Lower lobe of right lung (tissue), 2 donors: ENCODE measurements around the gene USP40. TPM values are rescaled to one million over a fixed set of nuclear protein-coding genes. Genes with fewer than 3 reads are reported as not detected.
A peak's percentile ranks its signal among the peaks of the same experiment; 100 is the strongest.

Source experiments
- ATAC-seq, 2 donors: fragments of 200-7000 bp; cut with Tn5 transposase; one replicate each; pipeline ENCODE4 v1.9.1; 2020 to 2022; ENCODE audit warnings: mild to moderate bottlenecking in 2 of 2, moderate library complexity in 2 of 2
- DNase-seq: peaks from one replicate; pipeline ENCODE4 v3.0.0-alpha.2; 2020
- H3K27ac ChIP-seq: fragments of 200-600 bp; one replicate; pipeline ENCODE4 v1.8.0; 2022
- H3K27me3 ChIP-seq: fragments of 200-600 bp; one replicate; pipeline ENCODE4 v1.8.0; 2022; ENCODE audit warnings: low read depth
- H3K36me3 ChIP-seq: fragments of 200-600 bp; one replicate; pipeline ENCODE4 v1.8.0; 2022; ENCODE audit warnings: mild to moderate bottlenecking
- H3K4me1 ChIP-seq: fragments of 200-600 bp; one replicate; pipeline ENCODE4 v1.8.0; 2022
- H3K4me3 ChIP-seq: fragments of 200-600 bp; one replicate; pipeline ENCODE4 v1.8.0; 2022; ENCODE audit warnings: mild to moderate bottlenecking
- H3K9me3 ChIP-seq: fragments of 200-600 bp; one replicate; pipeline ENCODE4 v1.8.0; 2022
- CTCF ChIP-seq: fragments of 200-600 bp; IDR thresholded peaks from one replicate; pipeline ENCODE4 v1.8.0; 2022; ENCODE audit warnings: antibody characterized with exemption, mild to moderate bottlenecking
- intact Hi-C: fragments of 100-400 bp; cut with DNase I; formaldehyde crosslinking; loops from one replicate; pipeline ENCODE4 v1.11.0; 2022
- total RNA-seq: library from RNA; stranded (reverse); fragmentation: NEBNext Ultra II Directional; extraction: Animal tissue kit (Norgen Biotek cat#: 25700); gene quantifications from one replicate; pipeline ENCODE4 v1.2.1, GENCODE V29; 2021
- donor health status: DM: no; HTN: yes; CAD: no; lungs with severe emphysema.

USP40 gene
- total RNA-seq, 1 donor from 2014 or later, result 45.4 TPM

- ATAC-seq (no peak), DNase-seq (no peak)
- H3K9me3 ChIP-seq, result no peaks in the 10 kb centered on the region
- H3K27ac ChIP-seq, result no peak overlapping the region
- intact Hi-C loops, result no loop called here
- no peak overlapping the region for H3K4me3 ChIP-seq
- H3K36me3 ChIP-seq, result peaks cover 9% of the 10 kb centered on the region
- no peaks in the 10 kb centered on the region for H3K27me3 ChIP-seq
- TF ChIP-seq CTCF, result no peak
- no peaks in the 10 kb centered on the region for H3K4me1 ChIP-seq
Measured at GRCh38 chr2:233430081-233430480, 136.5 kb downstream of the USP40 start.

DNA sequence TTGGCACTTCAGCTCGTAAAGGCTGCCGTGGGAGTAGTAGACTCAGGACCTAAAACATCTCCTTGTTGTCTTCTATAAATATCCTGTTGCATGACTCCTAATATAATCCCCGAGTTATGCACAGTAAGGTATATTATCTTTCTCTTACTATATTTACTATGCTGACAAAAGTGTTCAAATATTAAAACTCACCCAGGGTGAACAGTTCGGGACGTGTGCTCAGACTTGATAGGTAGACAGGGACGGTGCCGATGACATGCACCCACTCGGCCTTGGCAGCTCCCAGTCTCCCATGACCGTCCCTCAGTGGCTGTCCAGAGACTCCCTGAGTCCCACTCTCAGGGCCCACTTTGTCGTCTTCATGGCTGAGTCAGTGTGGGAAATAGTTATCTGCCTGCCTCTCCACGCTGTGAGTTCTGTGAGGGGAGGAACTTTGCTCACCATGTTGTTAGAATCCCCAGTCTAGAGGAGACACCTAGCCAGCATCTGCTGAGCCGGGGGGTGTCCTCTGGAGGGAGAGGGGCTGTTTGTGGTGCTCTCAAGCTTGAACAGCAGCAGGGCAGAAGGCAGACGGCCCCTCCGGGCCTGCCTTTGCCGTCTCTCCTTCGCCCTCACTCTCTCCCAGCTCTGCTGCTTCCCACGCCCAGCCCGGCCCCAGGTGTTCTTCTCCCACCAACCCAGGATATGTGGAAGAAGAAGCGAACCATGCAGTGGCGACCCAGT, 137.2 kb downstream of the USP40 start:
- intact Hi-C loops, result no loop called here

GRCh38 chr2:233428438-233428837, 138.1 kb downstream of the USP40 start:
- TF ChIP-seq CTCF, result no peak
- DNase-seq, result no peak
- H3K27me3 ChIP-seq, result no peaks in the 10 kb centered on the region
- H3K4me1 ChIP-seq, result no peaks in the 10 kb centered on the region
- no peak for ATAC-seq
- H3K27ac ChIP-seq, result no peak overlapping the region
- no peaks in the 10 kb centered on the region for H3K9me3 ChIP-seq
- no peak overlapping the region for H3K4me3 ChIP-seq
- no peaks in the 10 kb centered on the region for H3K36me3 ChIP-seq
- intact Hi-C loops, result no loop called here

More for the DNA sequence above, 137.2 kb downstream of the USP40 start:
- no peaks in the 10 kb centered on the region for H3K9me3 ChIP-seq
- no peak overlapping the region for H3K27ac ChIP-seq
- H3K4me3 ChIP-seq, result no peak overlapping the region
- ATAC-seq, result peak in 1 of 2 donors; percentile 10
- no peak for DNase-seq
- no peaks in the 10 kb centered on the region for H3K4me1 ChIP-seq
- no peak for TF ChIP-seq CTCF
- H3K27me3 ChIP-seq, result no peaks in the 10 kb centered on the region
- H3K36me3 ChIP-seq, result peaks cover 1% of the 10 kb centered on the region

DNA sequence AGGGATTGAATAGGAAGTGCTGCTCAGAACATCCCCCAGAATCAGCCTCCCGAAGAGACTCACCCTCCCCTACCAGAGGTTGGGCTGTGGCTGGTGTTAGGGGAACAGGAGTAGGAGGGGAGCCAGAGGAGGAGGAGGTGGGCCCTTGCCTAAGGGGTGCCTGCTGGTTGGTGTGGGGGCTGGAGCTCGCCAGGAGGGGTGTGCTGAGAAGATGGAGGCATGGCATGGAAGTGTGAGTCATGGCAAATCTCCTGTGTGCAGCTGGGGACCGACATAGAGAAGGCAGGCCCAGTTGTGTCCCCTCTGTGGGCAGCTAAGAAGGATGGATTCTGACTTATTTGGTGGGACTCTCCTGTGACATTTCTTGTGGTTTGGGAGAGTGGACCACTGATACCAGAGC, 138.6 kb downstream of the USP40 start:
- intact Hi-C loops, result no loop called here
- Histone ChIP-seq H3K4me3 (no peak overlapping the region), H3K27ac (no peak overlapping the region), H3K4me1 (no peaks in the 10 kb centered on the region), H3K36me3 (no peaks in the 10 kb centered on the region), H3K9me3 (no peaks in the 10 kb centered on the region), H3K27me3 (no peaks in the 10 kb centered on the region)
- ATAC-seq (no peak), DNase-seq (no peak)
- no peak for TF ChIP-seq CTCF

DNA sequence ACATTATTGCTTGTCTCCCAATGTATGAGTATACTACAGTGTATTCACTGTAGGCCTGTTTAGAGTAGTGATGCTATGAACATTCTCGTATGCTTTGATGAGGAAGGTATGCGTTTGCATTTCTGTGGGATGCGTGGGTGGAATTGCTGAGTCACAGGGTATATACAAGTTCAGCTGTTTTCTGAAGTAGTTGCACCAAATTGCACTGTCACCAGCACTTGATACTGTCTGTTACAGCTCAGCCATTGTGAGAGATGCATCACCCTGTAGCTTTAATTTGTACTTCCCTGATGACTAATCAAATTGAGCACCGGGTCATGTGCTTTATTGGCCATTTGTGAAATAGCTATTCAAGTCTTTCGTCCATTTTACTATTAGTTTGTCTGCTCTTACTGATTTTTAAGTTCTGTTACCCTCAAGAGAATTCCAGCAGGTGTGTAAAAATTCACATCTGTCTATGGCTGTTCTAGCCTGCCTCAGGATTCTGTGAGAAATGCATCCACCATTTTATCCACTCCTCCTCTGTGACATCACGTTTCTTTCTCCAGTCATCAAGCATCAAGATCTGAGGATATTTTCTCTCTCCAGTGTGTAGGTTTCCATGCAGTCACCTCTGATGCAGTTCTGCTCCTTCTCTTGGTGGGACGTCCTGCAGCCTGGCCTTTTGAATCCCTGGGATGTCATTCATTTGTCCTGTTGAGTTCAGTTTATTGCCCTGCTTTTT, 139.8 kb downstream of the USP40 start:
- H3K9me3 ChIP-seq, result no peaks in the 10 kb centered on the region
- H3K4me3 ChIP-seq, result no peak overlapping the region
- H3K27ac ChIP-seq, result no peak overlapping the region
- DNase-seq, result no peak
- H3K4me1 ChIP-seq, result peaks cover 3% of the 10 kb centered on the region
- no peak for TF ChIP-seq CTCF
- intact Hi-C loops, result no loop called here
- no peaks in the 10 kb centered on the region for H3K27me3 ChIP-seq
- no peak for ATAC-seq
- no peaks in the 10 kb centered on the region for H3K36me3 ChIP-seq

Other genes starting within 250 kb of the USP40 start
- 69.3 TPM for gene DGKD, start 212.3 kb downstream of the USP40 start, total RNA-seq
- not detected for gene UGT1A8, start 50.9 kb upstream of the USP40 start, total RNA-seq
- gene UGT1A10, start 69.7 kb upstream of the USP40 start, total RNA-seq, result not detected
- not detected for gene UGT1A9, start 105.1 kb upstream of the USP40 start, total RNA-seq
- gene UGT1A7, start 115.1 kb upstream of the USP40 start, total RNA-seq, result not detected
- 2.3 TPM for gene UGT1A6, start 126.1 kb upstream of the USP40 start, total RNA-seq
- gene UGT1A5, start 146.1 kb upstream of the USP40 start, total RNA-seq, result 0.27 TPM
- gene UGT1A4, start 152.0 kb upstream of the USP40 start, total RNA-seq, result not detected
- gene UGT1A3, start 162.3 kb upstream of the USP40 start, total RNA-seq, result not detected
- 0.24 TPM for gene UGT1A1, start 193.5 kb upstream of the USP40 start, total RNA-seq
- gene MROH2A, start 211.5 kb upstream of the USP40 start, total RNA-seq, result not detected